ENCODE data around the gene TRPM7. TPM values are rescaled to one million over a fixed set of nuclear protein-coding genes. Genes with fewer than 3 reads are reported as not detected.

Gene TRPM7
- total RNA-seq, 2 donors from 2014 or later = 42.7 to 46.4 TPM

DNA sequence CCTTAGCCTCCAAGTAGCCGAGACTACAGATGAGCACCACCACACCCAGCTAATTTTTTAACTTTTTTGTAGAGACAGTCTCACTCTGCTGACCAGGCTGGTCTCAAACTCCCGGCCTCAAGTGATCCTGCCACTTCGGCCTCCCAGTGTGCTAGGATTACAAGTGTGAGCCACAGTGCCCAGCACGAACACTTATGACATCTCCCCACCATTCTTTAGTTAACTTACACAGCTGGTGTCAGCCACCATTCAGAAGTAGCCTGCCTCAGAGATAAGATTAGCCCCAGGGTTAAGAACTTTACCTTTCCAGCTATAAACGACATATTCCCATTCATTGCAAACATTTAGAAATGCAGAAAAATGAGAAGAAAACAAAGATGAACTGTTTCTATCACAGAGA lies 58.2 kb downstream of the TRPM7 start:
- Mint-ChIP-seq H3K27ac (peak overlapping the region; percentile 84), H3K4me3 (no peak overlapping the region), H3K36me3 (ENCODE audit: low read depth) (peaks cover 46% of the 10 kb centered on the region), H3K27me3 (ENCODE audit: insufficient read depth) (no peaks in the 10 kb centered on the region), H3K4me1 (peaks cover 14% of the 10 kb centered on the region), H3K9me3 (no peaks in the 10 kb centered on the region)
- H3K27me3 ChIP-seq (ENCODE audit: control insufficient read depth, insufficient read depth, low read length, poor library complexity, severe bottlenecking) = no peaks in the 10 kb centered on the region
- H3K27ac ChIP-seq (ENCODE audit: low read depth, low read length) = no peak overlapping the region
- H3K36me3 ChIP-seq (ENCODE audit: control insufficient read depth, insufficient read depth, low read length) = peaks cover 80% of the 10 kb centered on the region
- WGBS, 2 experiments (ENCODE audit: insufficient coverage in 1 of 2, insufficient read length in 1 of 2) = 65 to 92% methylated on average over 4 to 5 of the region's 5 CpGs
- no peak overlapping the region for H3K4me3 ChIP-seq (ENCODE audit: low read length)
- peak; percentile 59 for DNase-seq
- no peak overlapping the region for H3K9ac ChIP-seq (ENCODE audit: extremely low read depth, low read length, poor library complexity, severe bottlenecking)
- TF ChIP-seq, protein P1, sequence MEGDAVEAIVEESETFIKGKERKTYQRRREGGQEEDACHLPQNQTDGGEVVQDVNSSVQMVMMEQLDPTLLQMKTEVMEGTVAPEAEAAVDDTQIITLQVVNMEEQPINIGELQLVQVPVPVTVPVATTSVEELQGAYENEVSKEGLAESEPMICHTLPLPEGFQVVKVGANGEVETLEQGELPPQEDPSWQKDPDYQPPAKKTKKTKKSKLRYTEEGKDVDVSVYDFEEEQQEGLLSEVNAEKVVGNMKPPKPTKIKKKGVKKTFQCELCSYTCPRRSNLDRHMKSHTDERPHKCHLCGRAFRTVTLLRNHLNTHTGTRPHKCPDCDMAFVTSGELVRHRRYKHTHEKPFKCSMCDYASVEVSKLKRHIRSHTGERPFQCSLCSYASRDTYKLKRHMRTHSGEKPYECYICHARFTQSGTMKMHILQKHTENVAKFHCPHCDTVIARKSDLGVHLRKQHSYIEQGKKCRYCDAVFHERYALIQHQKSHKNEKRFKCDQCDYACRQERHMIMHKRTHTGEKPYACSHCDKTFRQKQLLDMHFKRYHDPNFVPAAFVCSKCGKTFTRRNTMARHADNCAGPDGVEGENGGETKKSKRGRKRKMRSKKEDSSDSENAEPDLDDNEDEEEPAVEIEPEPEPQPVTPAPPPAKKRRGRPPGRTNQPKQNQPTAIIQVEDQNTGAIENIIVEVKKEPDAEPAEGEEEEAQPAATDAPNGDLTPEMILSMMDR (conservative IDR thresholded peaks at IDR 0.05) = no peak
- no peaks in the 10 kb centered on the region for H3K9me3 ChIP-seq (ENCODE audit: control insufficient read depth, low read length)
- H3K4me1 ChIP-seq (ENCODE audit: control insufficient read depth, insufficient read depth, low read length) = peaks cover 4% of the 10 kb centered on the region

DNA sequence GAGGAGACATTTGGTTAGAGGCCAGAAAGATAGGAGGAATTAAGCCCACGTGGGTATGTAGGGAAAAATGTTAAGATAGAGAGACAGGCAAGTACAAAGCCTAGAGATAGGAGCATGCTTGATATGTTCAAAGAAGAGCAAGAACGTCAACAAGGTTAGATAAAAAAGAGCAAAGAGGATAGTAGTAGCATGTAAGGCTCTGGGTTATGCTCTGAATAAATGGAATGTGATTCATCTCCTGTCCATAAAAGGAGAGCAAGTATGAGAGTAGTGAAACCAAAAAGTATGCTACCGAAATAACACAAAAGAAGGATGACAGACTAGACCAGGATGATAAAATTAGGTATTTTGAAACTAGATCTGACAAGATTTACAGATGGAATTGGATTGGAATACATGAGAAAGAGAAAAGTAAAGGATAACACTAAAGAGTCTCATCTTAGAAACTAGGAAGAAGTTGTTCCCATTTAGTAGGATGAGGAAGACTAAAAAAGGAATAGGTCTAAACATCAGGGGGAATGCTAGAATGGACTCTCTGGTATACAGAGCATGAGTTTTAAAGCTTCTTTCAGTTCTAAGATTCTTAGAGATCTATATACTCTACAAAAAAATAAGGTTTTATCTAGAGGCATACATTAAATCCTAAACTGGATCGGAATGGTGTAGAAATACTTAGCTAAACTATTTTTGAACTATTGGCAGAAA lies 59.1 kb downstream of the TRPM7 start:
- Histone ChIP-seq H3K27me3 (ENCODE audit: control insufficient read depth, insufficient read depth, low read length, poor library complexity, severe bottlenecking) (no peaks in the 10 kb centered on the region), H3K4me1 (ENCODE audit: control insufficient read depth, insufficient read depth, low read length) (peaks cover 4% of the 10 kb centered on the region), H3K4me3 (ENCODE audit: low read length) (peak overlapping the region; percentile 2), H3K36me3 (ENCODE audit: control insufficient read depth, insufficient read depth, low read length) (peaks cover 76% of the 10 kb centered on the region), H3K9ac (ENCODE audit: extremely low read depth, low read length, poor library complexity, severe bottlenecking) (no peak overlapping the region), H3K27ac (ENCODE audit: low read depth, low read length) (no peak overlapping the region), H3K9me3 (ENCODE audit: control insufficient read depth, low read length) (no peaks in the 10 kb centered on the region)
- H3K27ac Mint-ChIP-seq = peak overlapping the region; percentile 0
- WGBS, 2 experiments (ENCODE audit: insufficient coverage in 1 of 2, insufficient read length in 1 of 2) = 80% methylated on average over 3 to 4 of the region's 4 CpGs
- no peak overlapping the region for H3K4me3 Mint-ChIP-seq
- H3K4me1 Mint-ChIP-seq = peaks cover 14% of the 10 kb centered on the region
- no peaks in the 10 kb centered on the region for H3K27me3 Mint-ChIP-seq (ENCODE audit: insufficient read depth)
- peaks cover 43% of the 10 kb centered on the region for H3K36me3 Mint-ChIP-seq (ENCODE audit: low read depth)
- H3K9me3 Mint-ChIP-seq = no peaks in the 10 kb centered on the region
- DNase-seq = no peak
- TF ChIP-seq, protein P1 (conservative IDR thresholded peaks at IDR 0.05) = no peak

DNA sequence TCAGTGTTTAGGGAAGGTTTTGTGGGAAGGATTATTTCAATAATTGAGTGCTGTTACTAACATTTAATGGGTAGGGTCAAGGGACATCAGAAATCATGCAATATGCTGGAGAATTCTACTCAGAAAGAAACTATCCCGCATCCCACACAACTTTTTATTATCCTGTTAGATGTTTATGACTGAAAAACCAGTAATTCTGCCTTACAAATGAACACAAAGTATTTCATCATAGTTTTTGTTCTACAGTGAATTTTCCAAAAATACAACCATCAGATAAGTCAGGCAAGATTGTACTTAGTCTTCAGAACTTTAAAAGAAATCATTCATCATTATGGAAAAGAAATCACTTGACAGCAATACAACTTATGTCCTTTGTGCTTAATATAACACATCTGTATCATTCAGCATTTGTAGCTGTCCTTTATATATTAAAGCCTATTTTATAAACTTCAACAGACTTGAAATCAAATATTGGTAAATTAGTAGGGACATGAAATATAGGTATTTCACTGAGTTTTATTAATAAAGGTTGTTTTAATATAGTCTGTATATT lies 61.9 kb downstream of the TRPM7 start:
- H3K27ac Mint-ChIP-seq = peak overlapping the region; percentile 22
- Histone ChIP-seq H3K27ac (ENCODE audit: low read depth, low read length) (no peak overlapping the region), H3K9me3 (ENCODE audit: control insufficient read depth, low read length) (no peaks in the 10 kb centered on the region), H3K4me1 (ENCODE audit: control insufficient read depth, insufficient read depth, low read length) (peaks cover 4% of the 10 kb centered on the region), H3K36me3 (ENCODE audit: control insufficient read depth, insufficient read depth, low read length) (peaks cover 65% of the 10 kb centered on the region), H3K9ac (ENCODE audit: extremely low read depth, low read length, poor library complexity, severe bottlenecking) (no peak overlapping the region), H3K4me3 (ENCODE audit: low read length) (no peak overlapping the region), H3K27me3 (ENCODE audit: control insufficient read depth, insufficient read depth, low read length, poor library complexity, severe bottlenecking) (no peaks in the 10 kb centered on the region)
- no peaks in the 10 kb centered on the region for H3K9me3 Mint-ChIP-seq
- TF ChIP-seq, protein P1 (conservative IDR thresholded peaks at IDR 0.05) = no peak
- WGBS, 2 experiments (ENCODE audit: insufficient coverage in 1 of 2, insufficient read length in 1 of 2) = 91% methylated on average over 1 of the region's 1 CpG; no CpG with 5 or more reads in 1 of the 2 experiments
- H3K36me3 Mint-ChIP-seq (ENCODE audit: low read depth) = peaks cover 50% of the 10 kb centered on the region
- peaks cover 14% of the 10 kb centered on the region for H3K4me1 Mint-ChIP-seq
- DNase-seq = no peak
- H3K27me3 Mint-ChIP-seq (ENCODE audit: insufficient read depth) = no peaks in the 10 kb centered on the region
- H3K4me3 Mint-ChIP-seq = no peak overlapping the region

Measured in endodermal cell (in vitro differentiated cells).